HG03558 (cell line): ENCODE data around the gene TRIM24.
"Not testable (repeated sequence)": the region's sequence is repeated elsewhere in the genome, so short reads cannot be mapped to it uniquely, and the experiment has no call there.

Source experiments
- ATAC-seq: cut with Tn5 transposase; IDR thresholded peaks from one replicate; pipeline ENCODE4 v1.9.1; 2021; ENCODE audit warnings: moderate number of reproducible peaks; ENCODE audit not compliant: unreplicated experiment; ENCODE audit errors: extremely low read depth

TRIM24 gene

GRCh38 chr7:138524259-138524658 is 64.2 kb downstream of the TRIM24 start:
- ATAC-seq = no peak

GRCh38 chr7:138525757-138526156 is 65.7 kb downstream of the TRIM24 start:
- ATAC-seq = no peak

GRCh38 chr7:138527746-138528223 is 67.7 kb downstream of the TRIM24 start:
- no peak for ATAC-seq

- ATAC-seq = not testable (repeated sequence)
Observed at GRCh38 chr7:138536833-138537232, 76.8 kb downstream of the TRIM24 start.

- no peak for ATAC-seq
Observed at GRCh38 chr7:138538518-138538917, 78.5 kb downstream of the TRIM24 start.

- no peak for ATAC-seq
Observed at GRCh38 chr7:138538997-138539644, 79.1 kb downstream of the TRIM24 start.

- peak; percentile 82 for ATAC-seq
Observed at GRCh38 chr7:138542183-138542582, 82.1 kb downstream of the TRIM24 start.

GRCh38 chr7:138543739-138544138 is 83.7 kb downstream of the TRIM24 start:
- no peak for ATAC-seq

GRCh38 chr7:138545123-138545522 is 85.1 kb downstream of the TRIM24 start:
- no peak for ATAC-seq

GRCh38 chr7:138546064-138546619 is 86.1 kb downstream of the TRIM24 start:
- no peak for ATAC-seq

GRCh38 chr7:138546829-138547228 is 86.8 kb downstream of the TRIM24 start:
- no peak for ATAC-seq

GRCh38 chr7:138549082-138549481 is 89.0 kb downstream of the TRIM24 start:
- no peak for ATAC-seq

GRCh38 chr7:138550337-138550736 is 90.3 kb downstream of the TRIM24 start:
- no peak for ATAC-seq

GRCh38 chr7:138551102-138551501 is 91.0 kb downstream of the TRIM24 start:
- ATAC-seq = no peak

- ATAC-seq = no peak
Observed at GRCh38 chr7:138553805-138554204, 93.7 kb downstream of the TRIM24 start.

GRCh38 chr7:138554674-138555073 is 94.6 kb downstream of the TRIM24 start:
- no peak for ATAC-seq

GRCh38 chr7:138555684-138556083 is 95.6 kb downstream of the TRIM24 start:
- ATAC-seq = no peak

- ATAC-seq = no peak
Observed at GRCh38 chr7:138556771-138557484, 96.9 kb downstream of the TRIM24 start.

GRCh38 chr7:138559448-138559847 is 99.4 kb downstream of the TRIM24 start:
- no peak for ATAC-seq

- no peak for ATAC-seq
Observed at GRCh38 chr7:138563808-138564207, 103.7 kb downstream of the TRIM24 start.

GRCh38 chr7:138564365-138564764 is 104.3 kb downstream of the TRIM24 start:
- ATAC-seq = no peak
